HCEC 1CT (cell line): ENCODE data around the gene KRT85.
"Not testable (repeated sequence)": the region's sequence is repeated elsewhere in the genome, so short reads cannot be mapped to it uniquely, and the experiment has no call there.

Source experiments
- DNase-seq: peaks from one replicate; pipeline ENCODE4 v3.0.0-alpha.2; 2017

The KRT85 gene

GRCh38 chr12:52347016-52347415, 20.3 kb downstream of the KRT85 start:
- DNase-seq: no peak

- no peak for DNase-seq
Observed at GRCh38 chr12:52346593-52346992, 20.7 kb downstream of the KRT85 start.

- DNase-seq: not testable (repeated sequence)
Observed at GRCh38 chr12:52345041-52345440, 22.2 kb downstream of the KRT85 start.

- DNase-seq: no peak
Observed at GRCh38 chr12:52344111-52344510, 23.2 kb downstream of the KRT85 start.

- no peak for DNase-seq
Observed at GRCh38 chr12:52343550-52343949, 23.7 kb downstream of the KRT85 start.

- DNase-seq: no peak
Observed at GRCh38 chr12:52342781-52343490, 24.3 kb downstream of the KRT85 start.

GRCh38 chr12:52341066-52341580, 26.2 kb downstream of the KRT85 start:
- no peak for DNase-seq

GRCh38 chr12:52338241-52338960, 28.9 kb downstream of the KRT85 start:
- no peak for DNase-seq

- DNase-seq: no peak
Observed at GRCh38 chr12:52337054-52337453, 30.2 kb downstream of the KRT85 start.

GRCh38 chr12:52336641-52337040, 30.6 kb downstream of the KRT85 start:
- DNase-seq: no peak

GRCh38 chr12:52335598-52336262, 31.6 kb downstream of the KRT85 start:
- no peak for DNase-seq

- no peak for DNase-seq
Observed at GRCh38 chr12:52334185-52334584, 33.1 kb downstream of the KRT85 start.

- no peak for DNase-seq
Observed at GRCh38 chr12:52333321-52333720, 34.0 kb downstream of the KRT85 start.

- no peak for DNase-seq
Observed at GRCh38 chr12:52332381-52332780, 34.9 kb downstream of the KRT85 start.

- no peak for DNase-seq
Observed at GRCh38 chr12:52331833-52332232, 35.4 kb downstream of the KRT85 start.

GRCh38 chr12:52331039-52331438, 36.2 kb downstream of the KRT85 start:
- DNase-seq: no peak

- no peak for DNase-seq
Observed at GRCh38 chr12:52327830-52328500, 39.3 kb downstream of the KRT85 start.

GRCh38 chr12:52327052-52327829, 40.0 kb downstream of the KRT85 start:
- DNase-seq: peak; percentile 92

- DNase-seq: no peak
Observed at GRCh38 chr12:52324153-52324444, 43.2 kb downstream of the KRT85 start.

GRCh38 chr12:52323416-52324152, 43.7 kb downstream of the KRT85 start:
- DNase-seq: no peak

- DNase-seq: no peak
Observed at GRCh38 chr12:52323001-52323400, 44.3 kb downstream of the KRT85 start.

GRCh38 chr12:52322069-52322468, 45.2 kb downstream of the KRT85 start:
- no peak for DNase-seq
